ENCODE results near the gene NTN4.
"Not testable (repeated sequence)": the region's sequence is repeated elsewhere in the genome, so short reads cannot be mapped to it uniquely, and the experiment has no call there.

The NTN4 gene

DNA sequence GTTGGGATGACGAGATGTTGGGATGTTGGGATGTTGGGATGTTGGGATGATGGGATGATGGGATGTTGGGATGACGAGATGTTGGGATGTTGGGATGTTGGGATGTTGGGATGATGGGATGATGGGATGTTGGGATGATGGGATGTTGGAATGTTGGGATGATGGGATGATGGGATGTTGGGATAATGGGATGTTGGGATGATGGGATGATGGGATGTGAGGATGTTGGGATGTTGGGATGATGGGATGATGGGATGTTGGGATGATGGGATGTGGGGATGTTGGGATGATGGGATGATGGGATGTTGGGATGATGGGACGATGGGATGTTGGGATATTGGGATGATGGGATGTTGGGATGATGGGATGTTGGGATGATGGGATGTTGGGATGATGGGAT, 135.9 kb downstream of the NTN4 start:
- not testable (repeated sequence) for DNase-seq (ENCODE audit: low spot score)

DNA sequence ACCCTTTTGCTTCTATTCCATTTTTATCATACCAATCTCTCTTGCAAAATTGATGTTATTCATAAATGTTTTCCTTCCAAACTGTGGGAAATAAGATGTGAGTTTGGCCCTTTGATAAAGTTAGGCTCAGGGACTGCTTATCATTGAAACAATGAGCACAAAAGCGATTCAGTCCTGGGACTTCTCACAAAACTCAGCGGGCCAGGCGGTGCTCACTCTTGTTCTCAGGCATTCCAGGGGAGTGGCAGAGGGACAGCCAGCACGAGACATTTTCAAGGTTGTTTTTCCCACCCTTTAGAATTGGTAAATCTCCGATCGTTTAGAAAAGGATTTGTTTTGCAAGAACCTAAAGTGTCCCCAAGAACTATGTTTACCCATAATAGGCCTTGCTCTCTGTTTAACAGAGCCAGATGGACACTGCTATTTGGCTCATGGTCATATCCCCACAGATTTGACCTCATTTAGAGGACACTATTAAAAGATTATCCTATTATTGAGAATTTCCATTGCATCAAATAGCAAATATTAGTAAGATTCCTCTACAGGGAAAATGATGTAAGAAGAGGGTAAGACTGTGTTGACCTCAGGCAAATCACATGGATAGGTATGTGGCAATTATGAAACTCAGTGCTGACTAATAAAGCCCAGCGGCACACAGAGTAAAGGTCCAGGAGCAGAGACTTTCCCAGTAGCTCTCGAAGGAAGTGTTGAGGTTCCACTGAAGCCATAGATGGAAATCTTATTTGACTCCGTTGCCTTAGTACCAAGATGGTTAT, 136.6 kb downstream of the NTN4 start:
- DNase-seq (ENCODE audit: low spot score): no peak

DNA sequence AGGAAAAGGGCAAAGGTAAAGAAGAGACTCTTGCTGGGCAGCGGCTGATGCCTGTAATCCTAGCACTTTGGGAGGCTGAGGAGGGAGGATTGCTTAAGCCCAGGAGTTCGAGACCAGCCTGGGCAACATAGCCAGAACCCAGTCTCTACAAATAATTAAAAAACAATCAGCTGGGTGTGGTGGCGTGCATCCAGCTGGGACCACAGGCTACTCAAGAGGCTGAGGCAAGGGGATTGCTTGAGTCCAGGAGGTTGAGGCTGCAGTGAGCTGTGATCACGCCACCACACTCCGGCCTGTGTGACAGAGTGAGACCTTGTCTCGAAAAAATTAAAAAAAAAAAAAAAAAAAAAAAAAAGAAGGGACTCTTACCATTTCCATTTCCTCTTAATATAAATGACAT, 138.9 kb downstream of the NTN4 start:
- no peak for DNase-seq (ENCODE audit: low spot score)

DNA sequence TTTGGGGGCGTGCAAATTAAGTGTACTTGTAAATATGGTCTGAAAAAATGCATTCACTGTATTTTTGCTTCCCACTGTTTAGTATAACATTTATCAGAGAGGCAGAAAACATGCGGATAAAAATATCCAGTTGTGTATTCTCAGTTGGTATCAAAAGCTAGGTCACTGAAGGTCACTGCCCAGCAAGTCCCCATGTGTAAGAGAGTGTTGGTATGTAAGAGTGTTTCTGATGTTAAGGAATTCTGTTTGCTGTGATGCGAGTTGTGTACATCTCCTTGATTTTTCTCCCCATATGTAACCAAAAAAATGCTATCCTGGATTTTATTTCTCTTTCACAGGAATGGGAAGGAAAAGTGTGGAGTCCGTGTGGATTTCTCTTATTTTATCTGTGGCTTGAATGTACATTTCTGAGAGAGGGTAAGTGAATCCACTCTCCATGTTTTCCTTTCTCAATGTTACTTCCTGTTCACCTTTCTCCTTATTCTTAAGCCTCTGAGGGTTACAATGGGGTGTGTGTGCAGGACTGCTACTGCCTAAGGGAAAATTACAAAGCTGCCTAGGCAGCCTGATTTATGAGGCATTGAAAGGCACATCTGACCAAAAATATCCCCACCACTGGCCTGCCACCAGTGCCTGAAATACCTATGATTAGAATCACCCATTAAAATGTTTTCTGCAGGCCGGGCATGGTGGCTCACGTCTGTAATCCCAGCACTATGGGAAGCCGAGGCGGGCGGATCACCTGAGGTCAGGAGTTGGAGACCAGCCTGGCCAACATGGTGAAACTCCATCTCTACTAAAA, 141.4 kb downstream of the NTN4 start:
- DNase-seq (ENCODE audit: low spot score): no peak

DNA sequence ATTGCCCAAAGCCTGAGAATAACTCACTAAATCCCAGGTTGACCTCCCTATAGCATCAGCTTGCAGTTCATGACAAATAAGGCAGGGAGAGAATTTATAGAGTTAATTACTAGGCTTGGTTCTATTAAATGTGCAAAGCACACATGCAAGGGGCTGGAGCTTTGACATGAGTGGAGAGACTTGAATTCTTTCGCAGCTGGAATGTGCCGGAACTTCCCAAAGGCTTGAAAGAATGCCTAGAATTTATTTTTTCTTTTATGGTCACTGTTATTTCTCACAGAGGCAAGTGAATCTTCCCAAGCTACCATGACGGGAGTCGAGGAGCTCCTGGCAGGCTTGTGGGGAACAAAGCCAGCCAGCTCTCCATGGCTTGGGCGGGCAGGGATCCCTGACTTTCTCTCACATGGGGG, 143.8 kb downstream of the NTN4 start:
- no peak for DNase-seq (ENCODE audit: low spot score)

DNA sequence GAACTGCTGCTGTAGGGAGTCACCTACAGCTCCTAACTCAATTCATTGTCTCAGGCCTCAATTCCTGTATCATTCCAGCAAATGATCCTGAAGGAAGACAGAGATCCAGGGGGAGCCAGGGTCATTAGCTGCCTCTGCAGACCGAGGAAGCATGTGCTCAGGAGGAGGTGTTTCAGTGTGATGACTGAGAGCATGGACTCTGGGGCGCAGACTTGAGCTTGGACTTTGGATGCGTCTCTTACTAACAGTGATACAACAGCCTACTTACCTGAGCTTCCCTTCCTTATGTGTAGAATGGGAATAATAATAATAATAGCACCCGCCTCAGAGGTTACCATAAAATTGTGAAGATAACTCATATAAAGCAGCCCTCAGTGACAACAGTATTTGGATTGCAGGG, 147.3 kb downstream of the NTN4 start:
- DNase-seq (ENCODE audit: low spot score): no peak

DNA sequence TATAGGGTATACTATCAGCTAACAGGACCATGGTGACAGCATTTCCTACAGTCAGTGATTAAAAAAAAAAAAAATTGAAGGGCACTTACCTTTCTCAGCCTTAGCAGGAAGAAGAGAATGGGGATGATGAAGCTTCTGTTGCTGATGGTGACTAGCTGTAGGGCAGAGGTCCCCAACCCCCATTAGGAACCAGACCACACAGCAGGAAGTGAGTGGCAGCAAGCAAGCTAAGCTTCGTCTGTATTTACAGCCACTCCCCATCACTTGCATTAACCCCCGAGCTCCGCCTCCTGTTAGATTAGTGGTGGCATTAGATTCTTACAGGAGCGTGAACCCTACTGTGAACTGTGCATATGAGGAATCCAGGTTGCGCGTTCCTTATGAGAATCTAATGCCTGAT, 148.0 kb downstream of the NTN4 start:
- no peak for DNase-seq (ENCODE audit: low spot score)

DNA sequence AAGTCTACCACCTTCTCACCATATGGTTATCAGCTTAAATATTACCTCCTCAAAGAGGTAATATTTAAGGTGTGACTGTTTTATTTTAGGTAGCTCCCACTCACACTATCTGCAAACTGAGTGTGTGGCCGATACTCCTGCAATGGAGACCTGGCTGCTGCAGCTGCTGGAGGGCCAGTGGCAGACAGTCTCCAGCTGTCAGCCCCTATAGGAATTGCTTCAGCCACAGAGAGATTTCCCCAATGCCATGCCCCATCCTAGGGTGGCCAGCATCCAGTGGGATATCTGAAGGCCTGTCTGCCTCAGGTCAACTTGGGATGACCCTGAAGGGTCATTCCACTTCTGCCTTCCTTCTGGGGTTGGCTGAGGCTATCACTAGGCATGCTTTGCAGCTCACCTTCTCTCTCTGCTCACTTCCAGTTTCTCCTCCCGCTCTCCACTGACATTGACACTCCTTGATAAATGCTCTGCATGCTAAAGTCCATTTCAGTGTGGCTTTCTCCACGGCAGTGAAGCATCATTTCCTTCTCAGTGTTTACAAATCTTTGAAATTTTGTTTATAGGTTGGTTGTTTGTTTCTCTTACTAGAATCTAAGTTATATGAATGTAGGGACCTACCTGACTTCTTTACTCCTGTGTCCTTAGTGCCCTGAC, 149.1 kb downstream of the NTN4 start:
- no peak for DNase-seq (ENCODE audit: low spot score)

DNA sequence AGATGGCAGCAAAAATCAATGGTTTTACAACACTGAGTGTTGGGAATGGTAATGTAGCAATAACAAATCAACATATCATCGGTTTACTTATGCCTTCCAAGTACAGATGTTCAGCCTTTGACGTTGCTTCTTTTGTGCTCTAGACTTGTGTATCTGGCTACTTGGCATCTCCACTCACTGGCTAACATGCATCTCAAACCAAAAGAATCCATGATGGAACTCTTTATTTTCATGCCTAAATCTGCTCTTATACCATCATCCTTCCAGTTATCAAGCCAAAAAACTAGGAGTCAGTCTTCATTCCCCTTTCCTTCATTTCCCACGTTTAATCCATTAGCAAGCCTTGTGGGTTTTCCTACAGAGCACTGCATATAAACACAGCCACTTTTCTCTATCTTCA, 150.0 kb downstream of the NTN4 start:
- DNase-seq (ENCODE audit: low spot score): no peak

DNA sequence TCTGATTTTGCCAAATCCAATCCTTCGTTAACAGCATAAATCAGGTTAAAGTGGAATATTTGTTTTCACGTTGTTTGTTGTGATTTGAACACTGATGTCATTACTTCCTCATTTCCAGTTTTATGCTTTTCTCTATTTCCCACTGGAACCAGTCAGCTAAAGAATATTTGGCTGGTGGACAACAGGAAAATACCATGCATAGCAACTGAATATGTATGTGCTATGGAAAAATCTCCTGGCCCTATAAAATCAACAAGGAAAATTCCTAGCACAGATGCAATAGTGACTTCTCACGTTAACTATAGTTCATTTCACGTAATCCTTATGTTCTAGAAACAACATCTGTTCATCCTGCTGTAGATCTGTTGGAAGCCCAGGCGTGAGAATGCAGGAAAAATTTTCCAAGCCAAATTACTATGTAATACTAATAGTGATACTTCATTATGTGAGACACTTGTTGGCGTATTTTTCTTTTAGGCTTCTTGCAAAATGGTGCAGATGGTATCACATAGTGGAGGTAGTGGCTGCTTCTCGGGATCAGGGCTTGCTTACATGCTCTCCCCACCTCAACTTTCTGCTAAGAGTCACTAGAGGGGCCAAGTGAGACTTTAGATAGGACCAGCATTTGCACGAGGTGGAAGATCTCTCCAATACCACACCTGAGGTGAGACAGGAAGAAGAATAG, 153.0 kb downstream of the NTN4 start:
- no peak for DNase-seq (ENCODE audit: low spot score)

DNA sequence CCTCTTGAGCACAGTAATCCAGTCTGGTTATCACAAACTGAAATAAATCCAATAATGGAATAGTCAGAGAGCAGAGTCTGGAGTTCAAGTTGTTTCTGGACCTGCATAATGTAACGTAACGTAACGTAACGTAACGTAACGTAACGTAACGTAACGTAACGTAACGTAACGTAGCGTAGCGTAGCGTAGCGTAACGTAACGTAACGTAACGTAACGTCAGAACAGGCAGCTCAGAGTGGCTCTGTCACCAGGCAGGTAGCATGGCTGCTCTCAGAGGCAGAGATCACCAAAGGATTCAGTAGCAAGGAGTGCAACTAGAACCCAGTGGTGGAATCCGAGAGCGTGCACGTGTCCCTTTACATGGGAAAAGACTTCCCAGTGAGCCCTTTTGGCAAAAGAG, 153.6 kb downstream of the NTN4 start:
- DNase-seq (ENCODE audit: low spot score): no peak

DNA sequence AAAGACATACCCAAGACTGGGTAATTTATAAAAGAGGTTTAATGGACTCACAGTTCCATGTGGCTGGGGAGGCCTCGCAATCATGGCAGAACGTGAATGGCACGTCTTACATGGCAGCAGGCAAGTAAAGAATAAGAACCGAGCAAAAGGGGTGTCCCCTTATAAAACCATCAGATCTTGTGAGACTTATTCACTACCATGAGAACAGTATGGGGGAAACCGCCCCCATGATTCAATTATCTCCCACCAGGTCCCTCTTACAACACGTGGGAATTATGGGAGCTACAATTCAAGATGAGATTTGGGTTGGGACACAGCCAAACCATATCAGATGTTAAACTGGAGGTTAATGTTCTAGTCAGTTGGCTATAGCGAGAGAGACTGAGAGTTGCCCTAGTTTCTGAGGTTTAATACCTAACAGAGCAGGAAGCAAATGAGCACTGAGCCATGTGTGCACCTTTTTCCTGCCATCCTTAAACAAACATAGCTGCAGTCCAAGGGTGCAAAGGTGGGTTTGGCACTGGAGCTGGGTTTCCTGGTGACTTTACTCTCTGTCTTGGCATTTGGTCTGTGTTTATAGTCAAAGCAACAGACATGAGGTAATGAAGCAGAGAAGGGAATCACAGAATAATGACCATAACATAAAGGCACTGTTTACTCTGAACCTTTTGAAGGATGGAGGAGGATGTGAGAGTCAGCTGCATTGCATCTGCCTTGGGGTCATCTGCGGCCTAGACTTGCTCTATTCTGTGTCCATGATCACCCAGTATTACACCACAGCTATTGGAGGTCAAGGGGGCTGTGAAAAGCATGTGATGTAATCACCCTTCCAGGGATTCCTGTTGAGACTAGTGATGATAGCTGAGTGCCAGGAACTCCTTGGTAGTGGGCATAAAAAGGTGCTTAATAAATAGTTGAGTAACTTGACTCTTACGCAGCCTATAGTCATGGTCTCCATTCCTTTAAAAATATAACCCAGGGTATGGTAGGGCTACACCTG, 155.6 kb downstream of the NTN4 start:
- DNase-seq (ENCODE audit: low spot score): no peak

DNA sequence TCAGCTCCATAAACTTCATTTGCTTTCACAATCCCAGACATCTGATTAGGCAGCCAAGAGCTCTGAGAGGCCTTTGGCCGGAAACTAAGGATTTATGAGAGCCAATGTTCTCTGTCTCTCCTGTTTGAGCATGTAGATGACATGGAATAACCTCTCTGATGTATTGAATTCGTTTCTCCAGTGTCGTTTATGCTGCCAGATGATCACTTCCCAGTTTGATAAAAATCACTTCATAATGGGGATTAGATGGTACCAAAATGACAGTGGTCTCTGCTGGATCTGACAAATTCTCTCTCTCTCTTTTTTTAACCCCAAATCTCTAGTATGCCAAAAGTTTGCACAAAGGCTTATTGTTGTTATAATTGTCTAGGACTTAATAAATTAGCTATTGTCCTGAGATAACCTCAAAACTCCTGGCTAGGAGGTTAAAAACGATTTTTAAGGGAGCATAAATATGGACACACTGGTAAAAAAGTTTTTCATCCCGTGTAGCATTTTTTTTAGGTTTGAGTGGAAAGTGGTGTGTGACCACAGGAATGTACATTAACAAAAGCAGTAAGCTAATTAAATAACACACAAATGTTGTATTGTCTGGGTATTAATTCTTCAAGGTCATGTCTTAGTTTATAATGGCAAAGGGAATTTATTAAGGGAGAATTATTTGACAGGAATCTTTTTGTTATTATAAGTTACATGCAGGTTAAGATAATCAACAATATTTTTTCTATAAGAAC, 156.7 kb downstream of the NTN4 start:
- DNase-seq (ENCODE audit: low spot score): no peak

DNA sequence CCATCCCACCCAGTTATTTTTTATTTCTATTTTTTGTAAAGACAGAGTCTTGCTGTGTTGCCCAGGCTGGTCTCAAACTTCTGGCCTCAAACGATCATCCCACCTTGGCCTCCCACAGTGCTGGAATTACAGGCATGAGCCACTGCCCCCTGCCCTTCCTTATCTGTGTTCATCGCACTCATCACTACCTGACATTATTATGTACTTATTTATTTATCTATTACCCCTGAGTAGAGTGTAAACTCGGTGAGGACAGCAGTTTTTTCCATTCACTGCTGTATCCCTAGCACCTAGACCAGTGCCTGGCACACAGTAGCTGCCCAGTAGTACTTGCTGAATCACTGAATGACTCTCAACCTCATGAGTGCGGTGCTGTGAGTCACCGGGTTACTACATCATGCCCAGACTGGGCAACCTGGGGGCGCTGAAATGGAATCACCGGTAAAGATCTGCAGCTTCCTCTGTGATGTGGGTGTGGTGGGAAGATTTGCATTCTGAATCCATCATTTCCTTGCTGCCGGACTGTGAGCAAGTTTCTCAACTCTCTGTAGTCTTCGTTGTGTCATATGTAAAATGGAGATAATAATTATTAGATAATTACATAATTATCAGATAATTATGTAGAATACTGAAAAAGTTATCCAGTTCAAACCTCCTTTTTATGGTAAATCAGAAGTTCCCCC, 157.4 kb downstream of the NTN4 start:
- DNase-seq (ENCODE audit: low spot score): peak; percentile 42

DNA sequence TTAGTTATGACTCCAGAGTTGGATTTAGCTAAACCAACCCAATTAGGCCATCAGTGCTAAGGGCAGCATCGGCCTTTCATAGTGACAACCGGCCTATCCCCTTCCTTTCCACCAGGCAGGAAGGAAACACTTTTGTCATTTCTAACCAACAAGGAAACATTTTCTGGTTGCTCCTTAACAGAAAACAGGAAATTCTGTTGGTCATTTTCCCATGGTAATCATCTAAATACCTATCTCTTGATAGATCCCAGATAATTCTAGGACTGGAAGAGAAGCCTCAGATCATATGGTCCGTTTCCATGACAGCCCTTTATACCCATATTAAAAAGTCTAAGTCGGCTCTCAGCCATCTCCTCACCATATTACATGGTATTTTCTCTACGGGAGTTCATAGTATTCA, 160.1 kb downstream of the NTN4 start:
- DNase-seq (ENCODE audit: low spot score): no peak

DNA sequence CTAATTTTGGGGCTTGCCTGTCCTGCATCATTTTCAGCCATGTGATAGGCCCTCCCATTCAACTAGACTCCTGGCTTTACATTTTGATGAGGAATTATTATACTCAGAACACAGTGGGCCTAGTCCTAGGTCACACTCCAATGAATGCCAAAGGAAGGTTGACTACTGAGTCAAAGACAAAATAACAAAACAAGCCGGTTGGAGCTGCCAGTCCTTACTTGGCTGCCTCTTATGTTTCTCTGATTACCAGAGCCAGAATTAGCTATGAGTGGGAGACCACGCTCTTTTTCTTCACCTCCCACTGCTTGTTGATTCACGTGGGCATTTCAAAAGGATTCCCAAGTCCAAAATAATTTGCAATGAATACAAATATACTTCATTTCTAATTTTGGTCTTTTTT, 161.2 kb downstream of the NTN4 start:
- no peak for DNase-seq (ENCODE audit: low spot score)

DNA sequence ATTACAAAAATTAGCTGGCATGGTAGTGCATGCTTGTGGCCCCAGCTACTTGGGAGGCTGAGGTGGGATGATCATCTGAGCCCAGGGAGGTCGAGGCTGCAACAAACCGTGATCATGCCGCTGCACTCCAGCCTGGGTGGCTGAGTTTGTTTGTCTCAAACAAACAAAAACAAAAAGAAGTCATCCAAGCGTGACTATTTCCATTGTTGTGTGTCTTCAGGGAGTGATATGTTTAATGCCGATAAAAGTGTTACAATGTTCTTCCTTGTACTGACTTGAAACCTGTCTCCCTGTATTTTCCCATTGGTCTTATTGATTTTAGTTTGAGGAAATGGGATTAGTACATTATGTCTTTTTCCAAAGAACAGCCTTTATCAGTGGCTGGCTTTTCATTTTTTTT, 163.7 kb downstream of the NTN4 start:
- no peak for DNase-seq (ENCODE audit: low spot score)

DNA sequence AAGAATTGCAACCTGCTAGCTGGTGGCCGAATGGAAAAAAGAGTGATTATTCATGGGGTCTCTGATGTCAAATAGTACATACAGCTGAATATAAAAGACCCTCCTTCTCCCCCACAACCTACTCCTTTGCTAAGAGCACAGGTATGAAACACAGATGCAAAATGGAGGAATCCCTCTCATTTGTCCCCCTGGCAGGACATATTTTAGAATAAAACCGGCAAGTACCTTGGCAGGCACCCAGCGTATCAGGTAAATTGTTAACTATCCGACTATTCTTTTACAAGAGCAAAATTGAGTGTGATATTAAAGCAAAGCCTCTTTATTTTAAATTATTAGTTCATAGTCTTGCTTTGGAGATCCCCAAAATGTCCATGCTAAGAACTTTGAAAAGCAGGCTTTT, 165.6 kb downstream of the NTN4 start:
- no peak for DNase-seq (ENCODE audit: low spot score)

DNA sequence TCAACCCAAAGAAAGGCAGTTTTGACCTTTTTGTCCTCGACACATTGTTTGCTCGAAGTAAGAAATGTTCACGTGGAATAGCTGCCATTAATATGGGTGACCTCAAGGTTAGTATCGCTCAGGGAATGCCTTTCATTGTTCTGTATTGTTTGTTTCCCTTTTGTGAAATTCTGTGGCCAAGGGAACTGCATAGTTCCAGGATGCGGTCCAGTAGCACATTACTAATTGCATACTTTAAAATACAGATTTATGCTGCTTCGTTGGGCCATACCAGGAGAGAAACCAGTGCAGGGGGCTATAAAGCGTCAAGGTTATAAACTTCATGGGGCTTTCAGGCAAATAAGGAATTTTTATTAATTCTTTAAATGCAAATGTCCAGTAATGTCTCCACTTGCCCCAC, 166.0 kb downstream of the NTN4 start:
- peak; percentile 58 for DNase-seq (ENCODE audit: low spot score)
